Measurements from ENCODE around the gene ALK.

DNA sequence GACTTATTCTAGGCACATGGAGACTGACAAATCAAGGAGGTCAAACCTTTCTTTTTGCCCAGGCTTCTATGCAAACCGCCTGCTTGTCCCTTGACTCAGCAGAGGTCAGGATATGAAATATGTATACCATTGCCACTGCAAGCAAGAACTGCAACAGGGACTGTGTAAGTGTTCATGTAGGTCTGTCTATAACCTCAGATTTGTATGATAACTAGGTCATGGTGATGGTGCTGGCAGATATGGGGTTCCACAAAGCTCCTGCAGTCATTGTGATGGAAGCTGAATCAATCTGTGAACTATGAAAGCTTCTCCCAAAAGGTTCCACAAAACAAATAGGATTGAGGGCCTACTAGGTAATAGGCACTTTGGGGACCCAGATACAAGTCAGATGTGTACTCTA lies 489.9 kb downstream of the ALK start:
- no peak for TF ChIP-seq EZH2 (IDR thresholded peaks at IDR 0.05; ENCODE audit: borderline replicate concordance, low read depth, low read length, severe bottlenecking)
- no peak for TF ChIP-seq CTCF (IDR thresholded peaks at IDR 0.05; ENCODE audit: borderline replicate concordance, extremely low read depth, low read length, poor library complexity, severe bottlenecking)

Data from DND-41 (cell line).